GM21423 (cell line): ENCODE data around the gene CTNNA1.
"Not testable (repeated sequence)": the region's sequence is repeated elsewhere in the genome, so short reads cannot be mapped to it uniquely, and the experiment has no call there.

Experiments
- ATAC-seq: cut with Tn5 transposase; IDR thresholded peaks from one replicate; pipeline ENCODE4 v1.9.1; 2021; ENCODE audit warnings: mild to moderate bottlenecking, moderate library complexity; ENCODE audit not compliant: unreplicated experiment

The CTNNA1 gene

GRCh38 chr5:138722544-138723177, 30.6 kb upstream of the CTNNA1 start:
- no peak for ATAC-seq

- no peak for ATAC-seq
Measured at GRCh38 chr5:138724470-138725146, 28.6 kb upstream of the CTNNA1 start.

- no peak for ATAC-seq
Measured at GRCh38 chr5:138725153-138725817, 27.9 kb upstream of the CTNNA1 start.

GRCh38 chr5:138725818-138726416, 27.3 kb upstream of the CTNNA1 start:
- ATAC-seq, result no peak

GRCh38 chr5:138726848-138727247, 26.4 kb upstream of the CTNNA1 start:
- ATAC-seq, result no peak

GRCh38 chr5:138730496-138730895, 22.7 kb upstream of the CTNNA1 start:
- not testable (repeated sequence) for ATAC-seq

- no peak for ATAC-seq
Measured at GRCh38 chr5:138732466-138732865, 20.8 kb upstream of the CTNNA1 start.

GRCh38 chr5:138732933-138733332, 20.3 kb upstream of the CTNNA1 start:
- no peak for ATAC-seq

- no peak for ATAC-seq
Measured at GRCh38 chr5:138733509-138733908, 19.7 kb upstream of the CTNNA1 start.

- ATAC-seq, result no peak
Measured at GRCh38 chr5:138736293-138736692, 16.9 kb upstream of the CTNNA1 start.

GRCh38 chr5:138737494-138738265, 15.5 kb upstream of the CTNNA1 start:
- ATAC-seq, result no peak

GRCh38 chr5:138738399-138738798, 14.8 kb upstream of the CTNNA1 start:
- no peak for ATAC-seq

GRCh38 chr5:138739938-138740337, 13.3 kb upstream of the CTNNA1 start:
- no peak for ATAC-seq

- no peak for ATAC-seq
Measured at GRCh38 chr5:138743484-138743883, 9.7 kb upstream of the CTNNA1 start.

GRCh38 chr5:138745268-138745667, 8.0 kb upstream of the CTNNA1 start:
- ATAC-seq, result no peak

GRCh38 chr5:138748630-138749081, 4.6 kb upstream of the CTNNA1 start:
- ATAC-seq, result no peak

- ATAC-seq, result not testable (repeated sequence)
Measured at GRCh38 chr5:138751344-138751743, 1.9 kb upstream of the CTNNA1 start.

- no peak for ATAC-seq
Measured at GRCh38 chr5:138752341-138752950, 779 bp upstream of the CTNNA1 start.

GRCh38 chr5:138753794-138754698, 821 bp downstream of the CTNNA1 start:
- peak; percentile 4 for ATAC-seq

- ATAC-seq, result no peak
Measured at GRCh38 chr5:138754699-138755057, 1.5 kb downstream of the CTNNA1 start.
